HG03039 (cell line): ENCODE data around the gene TBC1D22A.

Source experiments
- ATAC-seq: cut with Tn5 transposase; IDR thresholded peaks from one replicate; pipeline ENCODE4 v1.9.1; 2021; ENCODE audit warnings: mild to moderate bottlenecking, moderate library complexity; ENCODE audit not compliant: unreplicated experiment

The TBC1D22A gene

DNA sequence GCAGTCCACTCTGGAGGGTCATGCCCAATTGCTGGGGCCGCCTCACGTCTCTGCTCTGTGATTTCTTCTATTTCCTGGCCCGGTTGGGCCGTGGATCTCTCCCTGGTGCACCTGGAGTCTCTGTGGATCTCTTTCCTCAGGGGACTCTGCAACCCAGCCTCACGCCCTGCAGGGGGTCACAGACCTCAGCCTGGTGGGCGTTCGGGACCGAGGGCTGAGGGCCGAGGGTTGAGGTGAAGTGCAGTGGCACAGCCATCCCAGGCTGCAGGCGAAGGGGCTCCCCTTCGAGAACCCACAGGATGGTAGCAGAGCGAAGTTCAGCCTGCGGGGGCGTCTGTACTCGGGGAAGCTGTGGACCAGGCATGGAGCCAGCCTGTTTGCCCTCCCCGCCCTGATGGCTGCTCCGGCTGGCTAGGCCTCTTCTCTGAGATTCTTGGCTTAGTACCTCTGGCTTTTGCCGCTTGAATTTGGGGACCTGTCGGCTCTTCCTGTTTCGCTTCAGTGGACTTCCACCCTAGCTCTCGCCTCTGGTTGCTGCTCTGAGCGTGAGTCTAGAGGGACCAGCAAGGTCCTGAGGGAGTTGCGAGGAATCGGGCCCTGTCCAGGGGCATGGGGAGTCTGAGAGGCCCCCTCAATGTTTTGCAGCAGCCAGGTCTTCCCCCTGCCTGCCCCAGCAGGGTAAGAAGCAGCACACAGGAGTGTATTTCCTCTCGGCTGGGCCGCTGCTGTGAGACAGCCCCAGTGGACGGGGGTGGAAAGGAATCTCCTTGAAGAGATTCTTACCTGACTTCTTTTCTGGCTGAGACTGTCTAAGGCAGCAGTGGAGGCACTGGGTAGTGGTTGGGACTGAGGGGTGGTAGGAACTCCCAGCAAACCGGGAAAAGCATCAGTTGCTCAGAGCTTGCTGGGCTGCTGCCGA is 140.8 kb downstream of the TBC1D22A start:
- no peak for ATAC-seq

GRCh38 chr22:46905415-46905814 is 143.0 kb downstream of the TBC1D22A start:
- ATAC-seq: no peak

- ATAC-seq: no peak
These were observed 143.4 kb downstream of the TBC1D22A start for GRCh38 chr22:46905834-46906233.

DNA sequence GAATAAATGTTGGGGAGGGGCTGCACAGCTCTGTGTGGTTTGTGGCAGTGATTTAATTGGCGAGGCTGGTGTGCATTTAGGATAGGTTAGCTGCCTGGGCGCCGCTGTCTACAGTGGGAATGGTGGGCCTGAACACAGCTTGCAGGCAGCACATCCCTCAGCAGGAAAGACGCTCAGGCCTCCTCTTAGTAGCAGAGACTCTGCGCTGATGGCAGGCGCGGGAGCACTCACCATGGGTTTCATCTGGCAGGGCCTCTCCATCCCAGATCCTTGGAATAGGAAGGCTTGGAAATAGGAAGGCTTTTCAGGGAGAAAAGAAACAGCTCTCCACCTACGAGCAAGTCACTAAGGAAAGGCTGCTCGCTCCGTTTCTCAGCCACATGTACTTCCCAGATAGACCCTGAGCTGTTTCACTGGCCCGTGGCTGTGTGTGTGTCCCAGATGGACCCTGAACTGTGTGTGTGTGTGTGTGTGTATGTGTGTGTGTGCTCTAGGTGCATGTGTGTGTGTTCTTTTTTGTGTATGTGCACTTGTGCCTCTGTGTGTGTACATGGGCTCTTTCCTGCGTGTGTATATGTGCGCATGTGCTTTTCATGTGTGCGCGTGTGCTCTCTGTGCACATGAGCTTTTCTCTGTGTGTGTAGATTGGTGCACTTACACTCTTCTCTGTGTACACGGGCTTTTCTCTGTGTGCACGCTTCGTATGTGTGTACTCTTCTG is 144.0 kb downstream of the TBC1D22A start:
- ATAC-seq: no peak

GRCh38 chr22:46907241-46908215 is 145.1 kb downstream of the TBC1D22A start:
- no peak for ATAC-seq

- ATAC-seq: no peak
These were observed 146.2 kb downstream of the TBC1D22A start for GRCh38 chr22:46908641-46909107.

GRCh38 chr22:46909237-46910030 is 147.0 kb downstream of the TBC1D22A start:
- no peak for ATAC-seq

DNA sequence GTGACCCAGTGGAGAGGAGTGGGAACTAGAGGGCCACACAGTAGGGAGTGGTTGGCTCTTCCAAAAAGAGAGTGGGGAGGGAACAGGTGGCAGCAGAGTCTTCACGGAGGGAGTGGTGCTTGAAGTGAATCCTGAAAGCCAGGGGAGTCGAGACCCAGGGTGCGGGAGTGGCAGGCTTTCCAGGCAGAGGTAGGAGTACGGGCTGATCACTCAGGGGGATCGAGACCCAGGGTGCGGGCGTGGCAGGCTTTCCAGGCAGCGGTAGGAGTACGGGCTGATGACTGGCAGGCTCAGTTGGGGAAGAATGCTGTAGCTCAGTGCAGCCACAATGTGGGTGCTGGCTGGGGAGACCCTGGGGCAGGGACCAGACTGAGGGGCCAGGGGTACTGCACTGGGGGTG is 148.2 kb downstream of the TBC1D22A start:
- ATAC-seq: no peak

DNA sequence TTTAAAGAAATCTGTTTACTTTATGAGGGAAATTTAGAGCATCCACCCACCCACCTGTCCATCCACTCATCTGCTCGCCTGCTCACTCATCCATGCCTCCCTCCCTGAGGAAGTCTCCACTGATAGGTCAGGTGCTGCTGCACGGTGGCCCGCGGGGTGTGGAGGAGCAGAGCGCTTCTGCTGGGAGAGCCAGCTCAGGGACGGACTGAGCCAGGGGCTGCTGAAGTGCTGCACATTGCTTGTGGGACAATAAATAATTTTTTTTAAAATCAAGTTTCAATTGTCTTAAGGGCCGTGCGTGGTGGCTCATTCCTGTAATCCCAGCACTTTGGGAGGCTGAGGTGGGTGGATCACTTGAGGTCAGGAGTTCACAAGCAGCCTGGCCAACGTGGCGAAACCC is 148.9 kb downstream of the TBC1D22A start:
- ATAC-seq: no peak

DNA sequence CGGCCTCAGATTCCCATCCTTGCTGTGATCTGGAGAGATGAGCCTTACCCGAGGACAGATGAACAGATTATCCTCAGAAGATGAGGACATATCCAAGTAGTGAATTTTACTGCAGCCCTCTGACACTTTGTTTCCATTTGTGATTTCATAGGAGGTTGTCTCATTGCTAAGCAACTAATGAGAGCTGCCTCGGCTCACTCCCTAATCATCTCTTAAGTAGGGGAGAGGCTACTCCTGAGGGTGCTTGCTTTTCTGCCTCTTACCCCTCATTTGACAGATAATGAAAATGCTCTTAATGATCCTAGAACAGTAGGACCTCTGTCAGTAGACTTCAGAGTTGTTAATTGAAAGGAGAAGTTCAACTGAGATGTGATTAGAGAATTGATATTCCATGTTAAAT is 150.9 kb downstream of the TBC1D22A start:
- ATAC-seq: no peak

DNA sequence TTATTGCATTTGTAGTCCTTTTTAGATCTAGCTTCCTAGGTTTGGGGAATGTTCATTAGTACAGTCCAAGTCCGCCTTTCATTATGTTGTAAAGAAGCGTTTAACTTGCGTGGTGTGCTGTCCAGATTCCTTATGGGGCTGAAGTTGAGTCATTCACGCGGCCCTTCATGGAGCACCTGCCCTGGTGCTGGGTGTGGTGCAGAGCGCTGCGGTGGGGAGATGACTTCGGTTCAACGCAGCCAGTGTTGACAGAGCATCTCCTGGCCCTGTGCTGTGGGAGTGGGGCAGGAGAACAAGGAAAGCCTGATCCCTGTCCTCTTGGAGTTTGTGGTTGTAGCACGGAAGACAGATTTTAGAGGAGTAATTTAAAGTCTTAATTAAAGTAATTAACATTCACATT is 152.0 kb downstream of the TBC1D22A start:
- ATAC-seq: no peak

DNA sequence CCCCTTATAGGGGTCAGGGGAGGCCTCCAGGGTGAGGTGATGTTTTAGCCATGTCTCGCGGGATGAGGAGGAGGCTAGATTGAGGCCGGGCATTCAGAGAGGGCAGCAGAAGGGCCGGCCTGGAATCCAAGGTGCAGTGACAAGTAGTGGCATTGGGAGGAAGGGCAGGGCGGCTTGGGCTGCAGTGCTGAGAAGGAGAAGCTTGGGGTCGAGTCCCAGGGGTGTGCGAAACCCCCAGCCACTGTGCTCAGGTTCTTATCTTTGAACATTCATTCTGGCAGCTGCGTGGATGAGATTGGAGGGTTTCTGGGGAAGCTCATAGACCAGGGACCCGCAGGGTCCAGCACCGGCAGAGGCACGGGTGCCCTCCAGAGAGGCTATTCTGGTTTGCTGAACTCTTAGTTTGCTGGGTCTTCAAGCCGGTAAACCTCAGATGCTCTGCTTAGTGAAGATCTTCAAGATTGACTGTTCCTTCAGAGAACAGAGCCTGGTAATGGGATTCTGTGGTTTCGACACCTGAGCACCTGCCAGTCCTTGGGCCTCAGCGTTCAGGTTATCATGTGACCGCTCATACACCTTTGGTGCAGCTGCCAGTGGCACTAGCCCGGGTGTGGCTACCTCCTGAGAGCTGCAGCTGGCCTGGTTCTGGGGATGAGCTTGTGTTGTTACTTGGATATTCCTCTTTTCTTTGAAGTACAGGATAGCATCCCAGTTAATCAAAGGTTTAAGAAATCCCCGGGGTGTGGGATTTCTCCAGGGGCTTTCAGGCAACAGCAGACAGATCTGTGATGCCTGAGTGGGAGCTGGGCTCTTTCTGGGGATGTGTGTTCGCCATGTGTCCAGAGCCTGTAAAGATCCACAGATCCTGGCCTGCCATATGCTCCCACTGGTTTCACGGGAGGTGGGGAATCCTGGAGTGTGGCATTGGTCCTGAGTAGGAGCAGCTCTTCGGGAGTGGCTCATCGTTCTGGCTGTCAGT is 152.8 kb downstream of the TBC1D22A start:
- no peak for ATAC-seq

- ATAC-seq: no peak
These were observed 153.7 kb downstream of the TBC1D22A start for GRCh38 chr22:46915950-46916730.

DNA sequence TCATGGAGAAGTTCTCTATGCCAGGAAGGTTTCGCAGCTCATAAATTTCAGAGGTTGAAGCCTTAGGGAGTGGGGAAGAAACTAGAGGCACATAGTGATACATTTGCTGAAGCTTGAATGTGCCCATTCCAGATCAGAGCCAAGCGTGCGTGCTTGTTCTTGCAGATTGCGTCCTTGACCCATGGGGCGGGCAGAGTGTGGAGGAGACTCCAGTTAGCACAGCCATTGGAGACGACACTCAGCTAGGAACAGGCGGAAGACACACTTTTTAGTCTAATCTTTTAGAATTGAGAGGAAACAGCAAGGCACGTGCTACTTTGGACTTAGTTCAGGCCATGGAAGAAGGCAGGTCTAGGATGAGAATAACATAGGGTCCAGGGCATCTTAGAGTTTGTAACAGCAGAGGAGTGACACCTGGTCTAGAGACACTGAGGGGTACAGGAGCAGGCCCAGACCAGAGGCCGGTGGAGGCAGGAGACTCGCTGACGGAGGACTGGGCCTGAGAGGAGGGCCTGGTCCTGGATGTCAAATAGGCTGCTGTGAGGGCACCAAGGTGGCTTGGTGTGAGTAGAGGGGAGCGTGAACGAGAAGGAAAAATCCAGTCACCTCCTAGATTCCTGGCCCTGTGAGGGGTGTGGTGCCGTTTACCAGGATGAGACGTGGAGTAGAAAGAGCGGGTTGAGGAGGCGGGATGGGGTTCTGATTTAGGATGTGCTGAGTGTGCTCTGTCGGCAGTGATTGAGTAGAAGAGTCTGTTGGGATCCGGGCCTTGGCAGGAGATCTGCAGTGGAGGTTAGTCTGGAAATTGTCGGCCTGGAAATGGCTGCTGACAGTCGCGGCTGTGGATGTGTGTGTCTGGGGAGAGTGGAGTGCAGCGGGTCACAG is 154.7 kb downstream of the TBC1D22A start:
- ATAC-seq: no peak

DNA sequence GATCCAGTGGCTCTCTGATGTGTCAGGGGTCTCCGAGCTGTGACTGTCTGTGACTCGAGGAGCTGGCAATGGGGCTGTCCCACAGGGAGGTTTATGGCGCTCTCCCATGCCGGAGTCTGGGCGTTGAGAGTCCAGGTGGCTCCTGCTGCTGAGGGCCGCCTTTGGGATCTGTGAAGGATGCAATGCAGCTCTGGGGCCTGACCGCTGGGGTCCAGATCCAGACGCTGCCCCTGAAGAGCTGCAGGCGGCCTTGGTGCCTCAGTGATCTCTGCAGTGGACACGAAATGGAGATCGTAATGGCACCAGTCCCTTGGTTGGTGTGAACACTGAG is 155.3 kb downstream of the TBC1D22A start:
- no peak for ATAC-seq

DNA sequence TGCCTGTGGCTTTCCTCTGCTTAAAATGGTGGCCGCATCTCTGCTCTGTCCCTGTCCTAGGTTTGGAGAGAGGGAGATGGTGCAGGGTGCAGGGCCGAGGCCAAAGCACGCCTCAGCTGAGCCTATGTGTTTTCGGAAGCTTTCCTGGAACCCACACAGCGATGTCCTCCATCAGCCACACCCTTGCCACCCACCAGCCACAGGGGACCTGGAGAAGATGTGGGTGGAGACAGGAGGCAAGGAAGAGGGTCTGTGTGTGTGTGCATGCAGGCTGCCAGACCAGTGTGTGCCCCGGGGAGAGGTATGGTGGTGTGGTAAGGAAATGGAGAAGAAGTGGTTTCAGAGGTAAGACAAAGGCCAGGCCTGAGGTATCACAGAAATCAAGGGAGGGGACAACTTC is 155.7 kb downstream of the TBC1D22A start:
- no peak for ATAC-seq

- ATAC-seq: no peak
These were observed 159.6 kb downstream of the TBC1D22A start for GRCh38 chr22:46922037-46922436.
